Smooth muscle cell (in vitro differentiated cells): ENCODE results near the gene PPP2R5D. TPM values are rescaled to one million over a fixed set of nuclear protein-coding genes. Genes with fewer than 3 reads are reported as not detected.

Experiments
- DNase-seq: peaks from one replicate; lab custom pipeline; 2025; ENCODE audit not compliant: unreplicated experiment; lab: John Stamatoyannopoulos, UW
- H2AFZ ChIP-seq: fragments of 200-600 bp; sonication (generic); 2 replicates; pipeline ENCODE4 v1.6.0; 2016; ENCODE audit warnings: antibody characterized with exemption, low read depth, mild to moderate bottlenecking
- H3F3A ChIP-seq: fragments of 200-600 bp; sonication (generic); 2 replicates; pipeline ENCODE4 v1.6.0; 2017; ENCODE audit warnings: antibody characterized with exemption, low read depth
- H3K27ac ChIP-seq: fragments of 200-600 bp; sonication (generic); 2 replicates; pipeline ENCODE4 v1.5.1; 2016; ENCODE audit warnings: low read depth, mild to moderate bottlenecking
- H3K27me3 ChIP-seq: fragments of 200-600 bp; sonication (generic); 2 replicates; pipeline ENCODE4 v1.6.1; 2016; ENCODE audit warnings: low read depth, mild to moderate bottlenecking
- H3K36me3 ChIP-seq: fragments of 200-600 bp; sonication (generic); 2 replicates; pipeline ENCODE4 v1.5.1; 2016; ENCODE audit warnings: low read depth
- H3K4me1 ChIP-seq: fragments of 200-600 bp; sonication (generic); 2 replicates; pipeline ENCODE4 v1.5.1; 2016; ENCODE audit warnings: low read depth
- H3K4me2 ChIP-seq: fragments of 200-600 bp; sonication (generic); 2 replicates; pipeline ENCODE4 v1.6.0; 2016; ENCODE audit warnings: mild to moderate bottlenecking
- H3K4me3 ChIP-seq: fragments of 200-600 bp; sonication (generic); 2 replicates; pipeline ENCODE4 v1.5.1; 2016; ENCODE audit warnings: mild to moderate bottlenecking
- H3K79me2 ChIP-seq: fragments of 200-600 bp; sonication (generic); 2 replicates; pipeline ENCODE4 v1.6.0; 2016; ENCODE audit warnings: low read depth, mild to moderate bottlenecking
- H3K9ac ChIP-seq: fragments of 200-600 bp; sonication (generic); 2 replicates; pipeline ENCODE4 v1.6.0; 2016; ENCODE audit warnings: low read depth
- H3K9me3 ChIP-seq: fragments of 200-600 bp; sonication (generic); replicated peaks from 2 replicates; pipeline ENCODE4 v1.5.1; 2016; ENCODE audit warnings: low read depth
- H4K20me1 ChIP-seq: fragments of 200-600 bp; sonication (generic); 2 replicates; pipeline ENCODE4 v1.6.0; 2016; ENCODE audit warnings: low read depth
- CTCF ChIP-seq: fragments of 200-600 bp; sonication (generic); IDR thresholded peaks from 2 replicates; pipeline ENCODE4 v1.5.1; 2017; ENCODE audit warnings: borderline replicate concordance, mild to moderate bottlenecking, antibody characterized with exemption; ENCODE audit not compliant: insufficient read depth, poor library complexity, severe bottlenecking
- WGBS: methylation state at CpG from one replicate; pipeline ENCODE4 v1.1.7; 2016; ENCODE audit warnings: low lambda C conversion rate; 5-methylcytosine and 5-hydroxymethylcytosine counted together
- polyA plus RNA-seq: library from polyadenylated mRNA; unstranded; fragments of >200 nt; fragmentation: Nextera tagmentation; extraction: Ambion mirVana; gene quantifications from 2 replicates; pipeline ENCODE4 v1.2.1, GENCODE V29; 2016
- total RNA-seq: library from RNA; depleted of rRNA; stranded (reverse); fragments of >200 nt; gene quantifications from 2 replicates; pipeline ENCODE4 v1.2.3, GENCODE V29; 2014

PPP2R5D gene
- total and polyA plus RNA-seq, 2 experiments from 2014 or later: 46.4 to 51.3 TPM

GRCh38 chr6:42966571-42966970 is 17.8 kb upstream of the PPP2R5D start:
- Histone ChIP-seq H3K9me3 (no peaks in the 10 kb centered on the region), H3K9ac (no peak overlapping the region), H3K27me3 (no peaks in the 10 kb centered on the region), H3K4me2 (no peak overlapping the region), H3K27ac (no peak overlapping the region), H3K4me3 (no peak overlapping the region), H2AFZ (no peak overlapping the region), H3K79me2 (no peaks in the 10 kb centered on the region), H3K36me3 (no peaks in the 10 kb centered on the region), H3F3A (peaks cover 1% of the 10 kb centered on the region), H4K20me1 (no peaks in the 10 kb centered on the region), H3K4me1 (no peaks in the 10 kb centered on the region)
- TF ChIP-seq CTCF: no peak
- 84% methylated on average over 7 of the region's 7 CpGs for WGBS
- DNase-seq: no peak

- no peaks in the 10 kb centered on the region for H3K79me2 ChIP-seq
- H2AFZ ChIP-seq: no peak overlapping the region
- no peaks in the 10 kb centered on the region for H3K9me3 ChIP-seq
- H3K27ac ChIP-seq: no peak overlapping the region
- H3K9ac ChIP-seq: no peak overlapping the region
- DNase-seq: no peak
- H3K4me3 ChIP-seq: no peak overlapping the region
- WGBS: 96% methylated on average over 11 of the region's 11 CpGs
- no peak overlapping the region for H3K4me2 ChIP-seq
- peaks cover 8% of the 10 kb centered on the region for H3F3A ChIP-seq
- no peaks in the 10 kb centered on the region for H3K36me3 ChIP-seq
- no peak for TF ChIP-seq CTCF
- no peaks in the 10 kb centered on the region for H3K4me1 ChIP-seq
- no peaks in the 10 kb centered on the region for H4K20me1 ChIP-seq
- no peaks in the 10 kb centered on the region for H3K27me3 ChIP-seq
These were observed 17.1 kb upstream of the PPP2R5D start for GRCh38 chr6:42967228-42967627.

- WGBS: 96% methylated on average over 12 of the region's 12 CpGs
- no peak for TF ChIP-seq CTCF
- H3K9ac ChIP-seq: no peak overlapping the region
- no peaks in the 10 kb centered on the region for H3K79me2 ChIP-seq
- no peaks in the 10 kb centered on the region for H3K9me3 ChIP-seq
- peaks cover 8% of the 10 kb centered on the region for H3F3A ChIP-seq
- H3K27me3 ChIP-seq: no peaks in the 10 kb centered on the region
- H3K4me3 ChIP-seq: no peak overlapping the region
- no peak overlapping the region for H3K4me2 ChIP-seq
- H3K36me3 ChIP-seq: no peaks in the 10 kb centered on the region
- no peaks in the 10 kb centered on the region for H3K4me1 ChIP-seq
- no peak for DNase-seq
- H3K27ac ChIP-seq: no peak overlapping the region
- no peaks in the 10 kb centered on the region for H4K20me1 ChIP-seq
- no peak overlapping the region for H2AFZ ChIP-seq
These were observed 16.2 kb upstream of the PPP2R5D start for GRCh38 chr6:42968126-42968701.

GRCh38 chr6:42968783-42969182 is 15.6 kb upstream of the PPP2R5D start:
- WGBS: 75% methylated on average over 4 of the region's 4 CpGs
- Histone ChIP-seq H2AFZ (no peak overlapping the region), H3K4me2 (no peak overlapping the region), H3K4me1 (no peaks in the 10 kb centered on the region), H3K36me3 (no peaks in the 10 kb centered on the region), H3K27ac (no peak overlapping the region), H3K4me3 (no peak overlapping the region), H4K20me1 (no peaks in the 10 kb centered on the region), H3K9me3 (no peaks in the 10 kb centered on the region), H3K9ac (no peak overlapping the region), H3K27me3 (no peaks in the 10 kb centered on the region), H3K79me2 (no peaks in the 10 kb centered on the region), H3F3A (peaks cover 8% of the 10 kb centered on the region)
- no peak for TF ChIP-seq CTCF
- no peak for DNase-seq
